Middle frontal gyrus (tissue), 1 donor: Measurements from ENCODE around the gene ERMARD.

Source experiments
- DNase-seq: peaks from one replicate; pipeline ENCODE4 v3.0.0-alpha.2; 2015; ENCODE audit warnings: low spot score; ENCODE audit errors: extremely low spot score

Gene ERMARD

GRCh38 chr6:169751242-169752073 lies at the start of gene ERMARD, which contains the start of gene DYNLT2:
Gene ERMARD (plus strand): TSS chr6:169751622. CDS start chr6:169751658, 36 bp downstream.
Gene DYNLT2 (minus strand): TSS chr6:169751572. CDS start chr6:169751458, 114 bp downstream.
- DNase-seq, result peak; percentile 87

GRCh38 chr6:169701954-169702839 lies 49.2 kb upstream of the ERMARD start, which contains the start of the genes C6orf120 and WDR27:
Gene C6orf120 (plus strand): TSS chr6:169702126. CDS start chr6:169702460, 334 bp downstream.
Gene WDR27 (minus strand): TSS chr6:169702029. CDS start chr6:169689005, 13,024 bp downstream.
- DNase-seq, result peak; percentile 96

GRCh38 chr6:169702840-169703246 lies 48.6 kb upstream of the ERMARD start:
- no peak for DNase-seq

GRCh38 chr6:169707772-169708171 lies 43.6 kb upstream of the ERMARD start:
- DNase-seq, result no peak

GRCh38 chr6:169709293-169709692 lies 42.1 kb upstream of the ERMARD start:
- no peak for DNase-seq

GRCh38 chr6:169710009-169710408 lies 41.4 kb upstream of the ERMARD start:
- no peak for DNase-seq

GRCh38 chr6:169714178-169714577 lies 37.2 kb upstream of the ERMARD start:
- DNase-seq, result no peak

GRCh38 chr6:169714595-169714994 lies 36.8 kb upstream of the ERMARD start:
- no peak for DNase-seq

- no peak for DNase-seq
These were observed 32.3 kb upstream of the ERMARD start for GRCh38 chr6:169719117-169719516.

- no peak for DNase-seq
These were observed 31.1 kb upstream of the ERMARD start for GRCh38 chr6:169720207-169720855.

GRCh38 chr6:169722362-169723199 lies 28.8 kb upstream of the ERMARD start:
- DNase-seq, result no peak

GRCh38 chr6:169723200-169723909 lies 28.1 kb upstream of the ERMARD start:
- DNase-seq, result peak; percentile 37

- no peak for DNase-seq
These were observed 27.4 kb upstream of the ERMARD start for GRCh38 chr6:169723991-169724493.

- no peak for DNase-seq
These were observed 26.8 kb upstream of the ERMARD start, which contains the start of gene PHF10 for GRCh38 chr6:169724494-169725124. Gene PHF10 (minus strand): TSS chr6:169724500. CDS start chr6:169723931, 569 bp downstream.

GRCh38 chr6:169725125-169726048 lies 26.0 kb upstream of the ERMARD start:
- DNase-seq, result no peak

GRCh38 chr6:169726049-169726400 lies 25.4 kb upstream of the ERMARD start:
- no peak for DNase-seq

GRCh38 chr6:169726963-169727362 lies 24.5 kb upstream of the ERMARD start:
- DNase-seq, result no peak

- DNase-seq, result no peak
These were observed 21.5 kb upstream of the ERMARD start for GRCh38 chr6:169729961-169730360.
